GM23338 (cell line): ENCODE measurements around the gene AHSP.
A peak's percentile ranks its signal among the peaks of the same experiment; 100 is the strongest.

Experiments
- CTCF ChIP-seq, 2 experiments: fragments of 200-600 bp in 1 of 2; sonication (generic) in 1 of 2; conservative IDR thresholded peaks; 2 replicates each; pipeline versions ENCODE4 v1.5.1 to v1.6.1; 2016 to 2017; ENCODE audit warnings: antibody characterized with exemption in 2 of 2, low read depth in 2 of 2, mild to moderate bottlenecking in 2 of 2, moderate library complexity in 1 of 2
- ETS1 ChIP-seq: IDR thresholded peaks from 2 replicates; pipeline ENCODE4 v1.6.1; 2016; ENCODE audit warnings: antibody characterized with exemption
- EZH2 ChIP-seq: fragments of 200-600 bp; sonication (generic); IDR thresholded peaks from one replicate; pipeline ENCODE4 v1.8.0; 2017; ENCODE audit warnings: antibody characterized with exemption, mild to moderate bottlenecking, low read depth; ENCODE audit not compliant: unreplicated experiment
- NANOG ChIP-seq: IDR thresholded peaks from 2 replicates; pipeline ENCODE4 v1.6.1; 2016; ENCODE audit warnings: antibody characterized with exemption, borderline replicate concordance
- POLR2AphosphoS5 ChIP-seq: IDR thresholded peaks from 2 replicates; pipeline ENCODE4 v1.6.1; 2016; ENCODE audit warnings: antibody characterized with exemption, low read depth
- REST ChIP-seq: IDR thresholded peaks from one replicate; pipeline ENCODE4 v1.6.1; 2018; ENCODE audit warnings: antibody characterized with exemption; ENCODE audit not compliant: unreplicated experiment
- ZNF114 ChIP-seq: fragments of 250-450 bp; sonication (Bioruptor Pico); IDR thresholded peaks from 2 replicates; pipeline ENCODE4 v1.5.0; 2020; ENCODE audit warnings: mild to moderate bottlenecking, moderate library complexity

GRCh38 chr16:31537362-31538242 is 9.9 kb downstream of the AHSP start:
- TF ChIP-seq ETS1 (no peak), CTCF (conservative IDR thresholded peaks at IDR 0.05; ENCODE audit: low read depth in 2 of 2) (no peak), ZNF114 (CRISPR knock-in tag) (no peak), EZH2 (peak; percentile 11), POLR2AphosphoS5 (no peak), NANOG (no peak), REST (no peak)
